HG02798 (cell line): ENCODE data around the gene PPP3R2.
A peak's percentile ranks its signal among the peaks of the same experiment; 100 is the strongest.
"Not testable (repeated sequence)": the region's sequence is repeated elsewhere in the genome, so short reads cannot be mapped to it uniquely, and the experiment has no call there.

Source experiments
- ATAC-seq: cut with Tn5 transposase; IDR thresholded peaks from one replicate; pipeline ENCODE4 v1.9.1; 2021; ENCODE audit warnings: mild to moderate bottlenecking; ENCODE audit not compliant: unreplicated experiment, poor library complexity

Gene PPP3R2

GRCh38 chr9:101590901-101591300 is 3.9 kb downstream of the PPP3R2 start:
- no peak for ATAC-seq

- not testable (repeated sequence) for ATAC-seq
These were observed 4.7 kb downstream of the PPP3R2 start for GRCh38 chr9:101590074-101590473.

GRCh38 chr9:101587332-101588043 is 7.3 kb downstream of the PPP3R2 start:
- ATAC-seq = no peak

GRCh38 chr9:101586651-101587050 is 8.1 kb downstream of the PPP3R2 start:
- peak; percentile 78 for ATAC-seq

- no peak for ATAC-seq
These were observed 9.0 kb downstream of the PPP3R2 start for GRCh38 chr9:101585740-101586139.

- ATAC-seq = no peak
These were observed 12.2 kb downstream of the PPP3R2 start for GRCh38 chr9:101582553-101582952.

GRCh38 chr9:101579711-101580545 is 14.8 kb downstream of the PPP3R2 start:
- ATAC-seq = no peak

- peak; percentile 64 for ATAC-seq
These were observed 16.4 kb downstream of the PPP3R2 start for GRCh38 chr9:101578378-101578777.

GRCh38 chr9:101574731-101575333 is 19.9 kb downstream of the PPP3R2 start:
- no peak for ATAC-seq

GRCh38 chr9:101572316-101572715 is 22.5 kb downstream of the PPP3R2 start:
- ATAC-seq = no peak

- ATAC-seq = no peak
These were observed 23.7 kb downstream of the PPP3R2 start for GRCh38 chr9:101571114-101571513.

- ATAC-seq = no peak
These were observed 24.8 kb downstream of the PPP3R2 start for GRCh38 chr9:101569741-101570501.

GRCh38 chr9:101567725-101568350 is 26.9 kb downstream of the PPP3R2 start:
- ATAC-seq = no peak

- ATAC-seq = peak; percentile 77
These were observed 27.7 kb downstream of the PPP3R2 start for GRCh38 chr9:101566904-101567724.

- no peak for ATAC-seq
These were observed 30.5 kb downstream of the PPP3R2 start for GRCh38 chr9:101564252-101564651.

- ATAC-seq = no peak
These were observed 31.8 kb downstream of the PPP3R2 start for GRCh38 chr9:101562966-101563365.

GRCh38 chr9:101561740-101562139 is 33.0 kb downstream of the PPP3R2 start:
- ATAC-seq = no peak

GRCh38 chr9:101549472-101550098 is 45.2 kb downstream of the PPP3R2 start:
- not testable (repeated sequence) for ATAC-seq
